Activated T-cell treated with anti-CD3 and anti-CD28 coated beads for 4 hours (primary cell): ENCODE data around the gene RNF123.

Experiments
- DNase-seq: peaks from one replicate; pipeline ENCODE4 v3.0.0-alpha.2; 2020

The RNF123 gene

GRCh38 chr3:49705390-49705960 is 16.1 kb downstream of the RNF123 start:
- DNase-seq = no peak

GRCh38 chr3:49706456-49707112 is 17.2 kb downstream of the RNF123 start:
- DNase-seq = no peak

- DNase-seq = no peak
Observed at GRCh38 chr3:49707113-49707480, 17.7 kb downstream of the RNF123 start.

- no peak for DNase-seq
Observed at GRCh38 chr3:49709852-49710251, 20.5 kb downstream of the RNF123 start.

- no peak for DNase-seq
Observed at GRCh38 chr3:49711489-49711888, 22.1 kb downstream of the RNF123 start.

GRCh38 chr3:49712166-49712565 is 22.8 kb downstream of the RNF123 start:
- DNase-seq = no peak

- DNase-seq = no peak
Observed at GRCh38 chr3:49712631-49713317, 23.4 kb downstream of the RNF123 start.

GRCh38 chr3:49713336-49714105 is 24.2 kb downstream of the RNF123 start:
- DNase-seq = no peak

- DNase-seq = no peak
Observed at GRCh38 chr3:49714728-49715550, 25.6 kb downstream of the RNF123 start.

GRCh38 chr3:49715611-49716121 is 26.3 kb downstream of the RNF123 start:
- DNase-seq = no peak

GRCh38 chr3:49716169-49716568 is 26.8 kb downstream of the RNF123 start:
- no peak for DNase-seq

GRCh38 chr3:49716691-49717210 is 27.4 kb downstream of the RNF123 start:
- DNase-seq = no peak

- DNase-seq = no peak
Observed at GRCh38 chr3:49717211-49717958, 28.0 kb downstream of the RNF123 start.

GRCh38 chr3:49717959-49718857 is 28.9 kb downstream of the RNF123 start:
- DNase-seq = no peak

- no peak for DNase-seq
Observed at GRCh38 chr3:49718858-49719213, 29.5 kb downstream of the RNF123 start.

GRCh38 chr3:49719214-49719884 is 30.0 kb downstream of the RNF123 start, which contains the start of gene AMIGO3:
AMIGO3 (minus strand) TSS chr3:49719684; CDS start chr3:49719465, 219 bp downstream.
- peak; percentile 84 for DNase-seq

- no peak for DNase-seq
Observed at GRCh38 chr3:49720855-49721595, 31.7 kb downstream of the RNF123 start.

- DNase-seq = no peak
Observed at GRCh38 chr3:49721596-49721895, 32.2 kb downstream of the RNF123 start.
